Measurements from ENCODE around the gene ARL5C. TPM values are rescaled to one million over a fixed set of nuclear protein-coding genes. Genes with fewer than 3 reads are reported as not detected.

ARL5C gene
- total and polyA plus RNA-seq, 4 experiments from 2014 or later, result not detected

- H3K27ac Mint-ChIP-seq, result peak overlapping the region in 6 of 7 donors; percentile 23 to 84 (median 67)
- H3K36me3 ChIP-seq (ENCODE audit: insufficient read depth, low read length), result no peaks in the 10 kb centered on the region
- no peak overlapping the region for H3K4me3 ChIP-seq (ENCODE audit: low read length in 2 of 2)
- H3K36me3 Mint-ChIP-seq, result peaks cover 13 to 31% of the 10 kb centered on the region in 2 donors
- intact Hi-C loops (cut with micrococcal nuclease), result loop anchor here (1.0 kb wide), 2 partner anchors 106 to 192 kb away; no protein-coding TSS in a partner anchor
- H3K9me3 ChIP-seq (ENCODE audit: control insufficient read depth in 1 of 2, low read length in 2 of 2), result no peaks in the 10 kb centered on the region
- ChIA-PET POLR2A (ENCODE audit: partially characterized antibody) (interaction anchor here (0.5 to 2.1 kb wide), 6 partner anchors 9 to 192 kb away, joined by 3 to 17 read pairs (median 6); partner anchors contain the start of gene ARL5C), CTCF (ENCODE audit: partially characterized antibody) (interaction anchor here (0.6 to 6.9 kb wide), 27 partner anchors 8 to 354 kb away, joined by 3 to 153 read pairs (median 4); partner anchors contain the start of genes ARL5C, LASP1NB, PLXDC1 and RPL19)
- H3K9me3 Mint-ChIP-seq, result no peaks in the 10 kb centered on the region
- no peaks in the 10 kb centered on the region for H3K27me3 ChIP-seq (ENCODE audit: insufficient read depth, low read length)
- no peak overlapping the region for H3K4me3 Mint-ChIP-seq
- H3K27ac ChIP-seq (ENCODE audit: low read depth, low read length), result no peak overlapping the region
- no peaks in the 10 kb centered on the region for H3K27me3 Mint-ChIP-seq
- DNase-seq, result peak; percentile 68 to 73 (median 72)
- peaks cover 5 to 24% (median 10%) of the 10 kb centered on the region in 4 donors for H3K4me1 Mint-ChIP-seq
- H3K4me1 ChIP-seq (ENCODE audit: insufficient read depth, low read length), result no peaks in the 10 kb centered on the region
Measured at GRCh38 chr17:39174920-39175694, 9.1 kb upstream of the ARL5C start.

- Histone ChIP-seq H3K9me3 (ENCODE audit: control insufficient read depth in 1 of 2, low read length in 2 of 2) (no peaks in the 10 kb centered on the region), H3K27me3 (ENCODE audit: insufficient read depth, low read length) (no peaks in the 10 kb centered on the region), H3K4me3 (ENCODE audit: low read length in 2 of 2) (no peak overlapping the region), H3K36me3 (ENCODE audit: insufficient read depth, low read length) (no peaks in the 10 kb centered on the region), H3K27ac (ENCODE audit: low read depth, low read length) (no peak overlapping the region), H3K4me1 (ENCODE audit: insufficient read depth, low read length) (no peaks in the 10 kb centered on the region)
- intact Hi-C loops (cut with micrococcal nuclease), result no loop called here
- no peak overlapping the region for H3K4me3 Mint-ChIP-seq
- CTCF ChIA-PET (ENCODE audit: partially characterized antibody), result interaction anchor here (1.0 to 6.9 kb wide), 13 partner anchors 10 to 286 kb away, joined by 3 to 153 read pairs (median 13); partner anchors contain the start of genes ARL5C, LASP1NB, PLXDC1 and RPL19
- no peak for DNase-seq
- H3K27ac Mint-ChIP-seq, result peak overlapping the region in 2 of 7 donors; percentile 5 to 56
- POLR2A ChIA-PET (ENCODE audit: partially characterized antibody), result interaction anchor here (0.7 to 2.1 kb wide), 5 partner anchors 9 to 191 kb away, joined by 3 to 17 read pairs (median 4); no protein-coding TSS in a partner anchor
- H3K9me3 Mint-ChIP-seq, result no peaks in the 10 kb centered on the region
- H3K36me3 Mint-ChIP-seq, result peaks cover 13 to 29% of the 10 kb centered on the region in 2 donors
- H3K4me1 Mint-ChIP-seq, result peaks cover 5 to 24% (median 10%) of the 10 kb centered on the region in 4 donors
- H3K27me3 Mint-ChIP-seq, result peaks cover 0 to 4% of the 10 kb centered on the region in 2 donors
Measured at GRCh38 chr17:39173526-39174274, 7.7 kb upstream of the ARL5C start.

DNA sequence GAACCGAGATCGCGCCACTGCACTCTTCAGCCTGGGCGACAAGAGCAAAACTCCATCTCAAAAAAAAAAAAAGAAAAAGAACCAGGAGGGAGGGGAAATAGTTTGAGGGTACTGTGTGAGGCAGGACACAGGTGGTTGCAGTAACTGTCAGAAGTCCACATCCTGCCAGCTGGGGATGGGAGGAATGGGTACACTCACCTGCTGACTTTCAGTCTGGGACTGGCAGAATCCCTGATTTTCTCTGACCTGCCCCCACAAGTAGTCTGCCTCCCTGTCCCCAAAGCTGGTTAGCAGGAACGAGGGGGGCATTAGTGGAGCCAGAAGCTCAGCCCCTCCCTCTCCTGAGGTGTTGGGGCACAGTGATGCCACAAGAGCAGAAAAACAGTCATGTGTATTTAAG lies 7.1 kb upstream of the ARL5C start:
- ChIA-PET POLR2A (ENCODE audit: partially characterized antibody) (interaction anchor here (0.7 to 0.9 kb wide), 2 partner anchors 8 to 10 kb away, joined by 3 to 4 read pairs; no protein-coding TSS in a partner anchor), CTCF (ENCODE audit: partially characterized antibody) (interaction anchor here (2.8 to 6.9 kb wide), 6 partner anchors 9 to 249 kb away, joined by 14 to 153 read pairs (median 26); partner anchors contain the start of genes ARL5C, LASP1NB and PLXDC1)
- Mint-ChIP-seq H3K4me3 (no peak overlapping the region), H3K9me3 (peaks cover 0 to 2% (median 0%) of the 10 kb centered on the region in 8 donors), H3K36me3 (peaks cover 13 to 23% of the 10 kb centered on the region in 2 donors), H3K27ac (peak overlapping the region in 2 of 7 donors; percentile 5 to 56), H3K4me1 (peaks cover 5 to 24% (median 10%) of the 10 kb centered on the region in 4 donors), H3K27me3 (peaks cover 4 to 5% of the 10 kb centered on the region in 2 donors)
- no peak overlapping the region for H3K27ac ChIP-seq (ENCODE audit: low read depth, low read length)
- no peaks in the 10 kb centered on the region for H3K4me1 ChIP-seq (ENCODE audit: insufficient read depth, low read length)
- no peaks in the 10 kb centered on the region for H3K36me3 ChIP-seq (ENCODE audit: insufficient read depth, low read length)
- no peaks in the 10 kb centered on the region for H3K9me3 ChIP-seq (ENCODE audit: control insufficient read depth in 1 of 2, low read length in 2 of 2)
- DNase-seq, result no peak
- H3K4me3 ChIP-seq (ENCODE audit: low read length in 2 of 2), result no peak overlapping the region
- no peaks in the 10 kb centered on the region for H3K27me3 ChIP-seq (ENCODE audit: insufficient read depth, low read length)
- intact Hi-C loops (cut with micrococcal nuclease), result no loop called here

DNA sequence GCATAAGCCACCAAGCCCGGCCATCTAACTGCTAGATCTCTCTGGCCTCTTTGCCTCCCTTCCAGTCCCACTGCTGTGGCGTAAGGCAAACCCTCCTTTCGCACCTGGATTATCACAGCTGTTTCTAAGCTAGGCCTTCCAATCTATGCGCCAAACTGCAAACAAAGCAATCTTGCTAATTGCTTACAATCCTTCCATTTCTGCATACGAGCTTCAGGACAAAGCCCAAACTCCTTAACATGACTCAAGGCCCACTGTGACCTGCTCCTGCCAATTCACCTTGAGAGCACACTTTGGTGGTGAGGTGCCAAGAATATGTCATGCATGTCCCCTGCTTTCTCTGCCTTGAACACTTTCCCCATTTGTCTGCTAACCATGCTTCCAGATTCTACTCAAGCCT lies 6.0 kb upstream of the ARL5C start:
- ChIA-PET POLR2A (ENCODE audit: partially characterized antibody) (interaction anchor here (0.6 to 1.1 kb wide), 2 partner anchors 28 to 101 kb away, joined by 3 to 4 read pairs; partner anchors contain the start of gene RPL19), CTCF (ENCODE audit: partially characterized antibody) (interaction anchor here (1.1 to 2.9 kb wide), 3 partner anchors 8 to 189 kb away, joined by 3 to 19 read pairs (median 3); no protein-coding TSS in a partner anchor)
- Mint-ChIP-seq H3K27me3 (peaks cover 7 to 10% of the 10 kb centered on the region in 2 donors), H3K9me3 (peaks cover 0 to 2% (median 0%) of the 10 kb centered on the region in 8 donors), H3K4me1 (peaks cover 10 to 31% (median 16%) of the 10 kb centered on the region in 4 donors), H3K27ac (peak overlapping the region in 1 of 7 donors; percentile 56), H3K36me3 (peaks cover 5 to 14% of the 10 kb centered on the region in 2 donors), H3K4me3 (no peak overlapping the region)
- no peak overlapping the region for H3K4me3 ChIP-seq (ENCODE audit: low read length in 2 of 2)
- intact Hi-C loops (cut with micrococcal nuclease), result no loop called here
- H3K27ac ChIP-seq (ENCODE audit: low read depth, low read length), result no peak overlapping the region
- DNase-seq, result no peak
- no peaks in the 10 kb centered on the region for H3K27me3 ChIP-seq (ENCODE audit: insufficient read depth, low read length)
- no peaks in the 10 kb centered on the region for H3K36me3 ChIP-seq (ENCODE audit: insufficient read depth, low read length)
- peaks cover 6% of the 10 kb centered on the region for H3K4me1 ChIP-seq (ENCODE audit: insufficient read depth, low read length)
- H3K9me3 ChIP-seq (ENCODE audit: control insufficient read depth in 1 of 2, low read length in 2 of 2), result no peaks in the 10 kb centered on the region

- Histone ChIP-seq H3K4me1 (ENCODE audit: insufficient read depth, low read length) (peaks cover 9% of the 10 kb centered on the region), H3K4me3 (ENCODE audit: low read length in 2 of 2) (no peak overlapping the region), H3K27ac (ENCODE audit: low read depth, low read length) (no peak overlapping the region), H3K36me3 (ENCODE audit: insufficient read depth, low read length) (no peaks in the 10 kb centered on the region), H3K27me3 (ENCODE audit: insufficient read depth, low read length) (no peaks in the 10 kb centered on the region), H3K9me3 (ENCODE audit: control insufficient read depth in 1 of 2, low read length in 2 of 2) (no peaks in the 10 kb centered on the region)
- peaks cover 10 to 34% (median 21%) of the 10 kb centered on the region in 4 donors for H3K4me1 Mint-ChIP-seq
- DNase-seq, result no peak
- intact Hi-C loops (cut with micrococcal nuclease), result no loop called here
- H3K27ac Mint-ChIP-seq, result no peak overlapping the region
- peaks cover 0 to 3% of the 10 kb centered on the region in 2 donors for H3K36me3 Mint-ChIP-seq
- peaks cover 9 to 13% of the 10 kb centered on the region in 2 donors for H3K27me3 Mint-ChIP-seq
- peaks cover 0 to 2% (median 0%) of the 10 kb centered on the region in 8 donors for H3K9me3 Mint-ChIP-seq
- CTCF ChIA-PET (ENCODE audit: partially characterized antibody), result interaction anchor here (0.6 to 2.9 kb wide), 7 partner anchors 8 to 188 kb away, joined by 3 to 19 read pairs (median 3); no protein-coding TSS in a partner anchor
- POLR2A ChIA-PET (ENCODE audit: partially characterized antibody), result no interaction called here
- no peak overlapping the region for H3K4me3 Mint-ChIP-seq
Measured at GRCh38 chr17:39170558-39170957, 4.6 kb upstream of the ARL5C start.

DNA sequence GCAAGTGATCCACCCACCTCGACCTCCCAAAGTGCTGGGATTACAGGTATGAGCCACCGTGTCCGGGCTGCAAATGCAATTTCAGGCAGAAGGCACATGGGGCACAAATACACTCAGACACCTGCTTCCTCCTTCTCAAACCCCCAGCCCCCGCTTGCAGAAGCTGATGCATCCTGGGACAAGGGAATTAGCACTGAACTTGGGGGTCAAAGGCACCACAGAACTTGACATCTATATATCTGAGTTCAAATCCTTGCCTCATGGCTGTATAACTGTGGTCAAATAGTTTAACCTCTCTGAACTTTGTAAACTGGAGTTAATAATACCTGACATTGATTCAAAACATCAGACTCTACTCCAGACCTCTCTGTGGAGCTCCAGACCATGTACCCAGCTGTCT lies 4.1 kb upstream of the ARL5C start:
- Histone ChIP-seq H3K27me3 (ENCODE audit: insufficient read depth, low read length) (no peaks in the 10 kb centered on the region), H3K4me1 (ENCODE audit: insufficient read depth, low read length) (peaks cover 14% of the 10 kb centered on the region), H3K27ac (ENCODE audit: low read depth, low read length) (no peak overlapping the region), H3K4me3 (ENCODE audit: low read length in 2 of 2) (no peak overlapping the region), H3K36me3 (ENCODE audit: insufficient read depth, low read length) (no peaks in the 10 kb centered on the region), H3K9me3 (ENCODE audit: control insufficient read depth in 1 of 2, low read length in 2 of 2) (no peaks in the 10 kb centered on the region)
- CTCF ChIA-PET (ENCODE audit: partially characterized antibody), result interaction anchor here (0.6 to 3.0 kb wide), 7 partner anchors 8 to 187 kb away, joined by 3 to 22 read pairs (median 3); no protein-coding TSS in a partner anchor
- Mint-ChIP-seq H3K36me3 (peaks cover 0 to 2% of the 10 kb centered on the region in 2 donors), H3K4me3 (no peak overlapping the region), H3K27ac (no peak overlapping the region), H3K9me3 (peaks cover 0 to 2% (median 0%) of the 10 kb centered on the region in 8 donors), H3K4me1 (peaks cover 10 to 33% (median 22%) of the 10 kb centered on the region in 4 donors), H3K27me3 (peaks cover 9 to 13% of the 10 kb centered on the region in 2 donors)
- no peak for DNase-seq
- POLR2A ChIA-PET (ENCODE audit: partially characterized antibody), result no interaction called here
- intact Hi-C loops (cut with micrococcal nuclease), result no loop called here

All from CD4-positive, alpha-beta memory T cell (primary cell).